Osteocyte (in vitro differentiated cells): ENCODE measurements around the gene SYCE1. TPM values are rescaled to one million over a fixed set of nuclear protein-coding genes. Genes with fewer than 3 reads are reported as not detected.

ENCODE experiments used
- DNase-seq: peaks from one replicate; pipeline ENCODE4 v3.0.0; 2021; ENCODE audit warnings: mixed read lengths; ENCODE audit not compliant: unreplicated experiment; ENCODE audit errors: extremely low spot score
- H3K27ac Mint-ChIP-seq: one replicate; pipeline ENCODE4 v1.8.0; 2021; ENCODE audit warnings: mild to moderate bottlenecking, mixed read lengths; ENCODE audit not compliant: unreplicated experiment
- H3K27me3 Mint-ChIP-seq: one replicate; pipeline ENCODE4 v1.8.0; 2021; ENCODE audit warnings: mixed read lengths; ENCODE audit not compliant: unreplicated experiment
- H3K36me3 Mint-ChIP-seq: one replicate; pipeline ENCODE4 v1.8.0; 2021; ENCODE audit warnings: mixed read lengths; ENCODE audit not compliant: unreplicated experiment
- H3K4me1 Mint-ChIP-seq: one replicate; pipeline ENCODE4 v1.8.0; 2021; ENCODE audit warnings: mixed read lengths; ENCODE audit not compliant: unreplicated experiment
- H3K4me3 Mint-ChIP-seq: one replicate; pipeline ENCODE4 v1.8.0; 2021; ENCODE audit warnings: mild to moderate bottlenecking, moderate library complexity, mixed read lengths; ENCODE audit not compliant: unreplicated experiment
- H3K9me3 Mint-ChIP-seq: one replicate; pipeline ENCODE4 v1.8.0; 2021; ENCODE audit warnings: mixed read lengths; ENCODE audit not compliant: unreplicated experiment
- CTCF ChIP-seq: fragments of 200-600 bp; sonication (generic); IDR thresholded peaks from 2 replicates; pipeline ENCODE4 v1.5.0; 2021; ENCODE audit warnings: antibody characterized with exemption, mild to moderate bottlenecking, moderate library complexity
- total RNA-seq: library from RNA; stranded (reverse); gene quantifications from 2 replicates; pipeline ENCODE4 v1.2.1, GENCODE V29; 2021

Gene SYCE1
- total RNA-seq, 1 donor from 2014 or later: not detected

- Mint-ChIP-seq H3K4me1 (no peaks in the 10 kb centered on the region), H3K27me3 (no peaks in the 10 kb centered on the region), H3K9me3 (no peaks in the 10 kb centered on the region), H3K27ac (no peak overlapping the region), H3K4me3 (no peak overlapping the region), H3K36me3 (no peaks in the 10 kb centered on the region)
- no peak for DNase-seq
- no peak for TF ChIP-seq CTCF
These were observed 36.4 kb downstream of the SYCE1 start for GRCh38 chr10:133528845-133529575.

- Mint-ChIP-seq H3K36me3 (no peaks in the 10 kb centered on the region), H3K9me3 (no peaks in the 10 kb centered on the region), H3K4me3 (no peak overlapping the region), H3K27ac (no peak overlapping the region), H3K4me1 (no peaks in the 10 kb centered on the region), H3K27me3 (no peaks in the 10 kb centered on the region)
- no peak for TF ChIP-seq CTCF
- no peak for DNase-seq
These were observed 37.0 kb downstream of the SYCE1 start for GRCh38 chr10:133528296-133528844.

GRCh38 chr10:133527771-133528271, 37.6 kb downstream of the SYCE1 start:
- no peaks in the 10 kb centered on the region for H3K27me3 Mint-ChIP-seq

GRCh38 chr10:133526957-133527588, 38.3 kb downstream of the SYCE1 start, which contains the start of gene CYP2E1:
TSS of gene CYP2E1 (plus strand) at chr10:133527363. CDS start at chr10:133527396, 33 bp downstream.
- no peaks in the 10 kb centered on the region for H3K9me3 Mint-ChIP-seq
- DNase-seq: no peak
- no peak within 1 kb of the TSS for H3K4me3 Mint-ChIP-seq
- H3K27ac Mint-ChIP-seq: no peak within 1 kb of the TSS
- H3K27me3 Mint-ChIP-seq: no peaks in the 10 kb centered on the region
- H3K36me3 Mint-ChIP-seq: no peaks in the 10 kb centered on the region
- no peaks in the 10 kb centered on the region for H3K4me1 Mint-ChIP-seq
- no peak for TF ChIP-seq CTCF

More at GRCh38 chr10:133527771-133528271, 37.6 kb downstream of the SYCE1 start:
- Mint-ChIP-seq H3K9me3 (no peaks in the 10 kb centered on the region), H3K36me3 (no peaks in the 10 kb centered on the region), H3K4me3 (no peak overlapping the region), H3K27ac (no peak overlapping the region), H3K4me1 (no peaks in the 10 kb centered on the region)
- no peak for TF ChIP-seq CTCF
- no peak for DNase-seq

- no peak overlapping the region for H3K27ac Mint-ChIP-seq
- no peak overlapping the region for H3K4me3 Mint-ChIP-seq
These were observed 39.9 kb downstream of the SYCE1 start for GRCh38 chr10:133525444-133525843.

More at GRCh38 chr10:133525444-133525843, 39.9 kb downstream of the SYCE1 start:
- no peak for TF ChIP-seq CTCF
- H3K4me1 Mint-ChIP-seq: no peaks in the 10 kb centered on the region
- H3K27me3 Mint-ChIP-seq: no peaks in the 10 kb centered on the region
- H3K9me3 Mint-ChIP-seq: no peaks in the 10 kb centered on the region
- H3K36me3 Mint-ChIP-seq: no peaks in the 10 kb centered on the region
- no peak for DNase-seq
